ENCODE results near the gene COPS9.

DNA sequence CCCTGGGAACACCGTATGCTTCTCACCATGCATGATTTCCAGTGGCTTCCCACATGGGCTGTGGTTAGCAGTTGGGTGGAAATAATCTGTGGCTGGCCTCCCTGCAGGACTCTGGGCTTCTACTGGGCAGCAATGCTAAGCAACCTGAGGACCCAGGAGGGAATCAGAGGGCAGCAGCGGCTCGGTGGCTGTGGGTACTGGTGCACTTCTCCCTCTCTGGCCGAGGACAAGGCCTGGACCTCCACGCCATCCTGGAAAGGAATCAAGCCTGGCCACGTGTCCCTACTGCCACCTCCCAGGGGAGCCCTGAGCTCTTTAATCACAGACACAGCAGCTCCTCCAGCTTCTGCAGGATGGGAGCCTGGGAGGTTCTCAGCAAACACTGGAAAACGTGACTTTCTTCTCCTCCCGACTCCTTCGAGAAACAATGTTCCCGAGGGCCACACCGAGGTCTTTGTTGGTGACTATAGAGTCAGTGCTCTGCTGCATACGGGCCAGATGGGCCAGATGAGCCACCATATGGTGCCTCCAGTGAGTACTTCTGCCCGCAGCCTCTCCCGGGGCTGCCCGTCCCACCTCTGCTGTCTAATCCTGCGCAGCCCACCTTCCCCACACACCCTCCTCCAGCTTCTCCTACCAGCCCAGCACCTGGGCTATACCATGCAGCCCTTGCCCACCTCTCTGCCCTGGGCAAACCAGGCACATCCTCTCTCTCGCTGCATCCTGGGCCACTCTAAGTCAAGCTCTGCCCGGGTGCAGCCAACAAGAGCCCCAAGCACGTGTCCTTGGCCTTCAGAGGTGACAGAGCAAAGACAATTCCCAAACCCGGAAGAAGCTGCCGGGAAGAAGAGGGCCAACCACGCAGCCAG, 47.1 kb upstream of the COPS9 start:
- TF ChIP-seq, protein P1, sequence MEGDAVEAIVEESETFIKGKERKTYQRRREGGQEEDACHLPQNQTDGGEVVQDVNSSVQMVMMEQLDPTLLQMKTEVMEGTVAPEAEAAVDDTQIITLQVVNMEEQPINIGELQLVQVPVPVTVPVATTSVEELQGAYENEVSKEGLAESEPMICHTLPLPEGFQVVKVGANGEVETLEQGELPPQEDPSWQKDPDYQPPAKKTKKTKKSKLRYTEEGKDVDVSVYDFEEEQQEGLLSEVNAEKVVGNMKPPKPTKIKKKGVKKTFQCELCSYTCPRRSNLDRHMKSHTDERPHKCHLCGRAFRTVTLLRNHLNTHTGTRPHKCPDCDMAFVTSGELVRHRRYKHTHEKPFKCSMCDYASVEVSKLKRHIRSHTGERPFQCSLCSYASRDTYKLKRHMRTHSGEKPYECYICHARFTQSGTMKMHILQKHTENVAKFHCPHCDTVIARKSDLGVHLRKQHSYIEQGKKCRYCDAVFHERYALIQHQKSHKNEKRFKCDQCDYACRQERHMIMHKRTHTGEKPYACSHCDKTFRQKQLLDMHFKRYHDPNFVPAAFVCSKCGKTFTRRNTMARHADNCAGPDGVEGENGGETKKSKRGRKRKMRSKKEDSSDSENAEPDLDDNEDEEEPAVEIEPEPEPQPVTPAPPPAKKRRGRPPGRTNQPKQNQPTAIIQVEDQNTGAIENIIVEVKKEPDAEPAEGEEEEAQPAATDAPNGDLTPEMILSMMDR (conservative IDR thresholded peaks at IDR 0.05; ENCODE audit: low read length) = no peak
- no peak for TF ChIP-seq EZH2phosphoT487 (IDR thresholded peaks at IDR 0.05; ENCODE audit: borderline replicate concordance)
